ENCODE results near the gene COLQ. TPM values are rescaled to one million over a fixed set of nuclear protein-coding genes. Genes with fewer than 3 reads are reported as not detected.
A peak's percentile ranks its signal among the peaks of the same experiment; 100 is the strongest.

Gene COLQ
- 1.1 TPM for total RNA-seq
- long read RNA-seq, partial matches to known transcripts, result 0 of 1 reads
- long read RNA-seq, other reads (novel, unspliced or antisense), result 1 of 1 reads

DNA sequence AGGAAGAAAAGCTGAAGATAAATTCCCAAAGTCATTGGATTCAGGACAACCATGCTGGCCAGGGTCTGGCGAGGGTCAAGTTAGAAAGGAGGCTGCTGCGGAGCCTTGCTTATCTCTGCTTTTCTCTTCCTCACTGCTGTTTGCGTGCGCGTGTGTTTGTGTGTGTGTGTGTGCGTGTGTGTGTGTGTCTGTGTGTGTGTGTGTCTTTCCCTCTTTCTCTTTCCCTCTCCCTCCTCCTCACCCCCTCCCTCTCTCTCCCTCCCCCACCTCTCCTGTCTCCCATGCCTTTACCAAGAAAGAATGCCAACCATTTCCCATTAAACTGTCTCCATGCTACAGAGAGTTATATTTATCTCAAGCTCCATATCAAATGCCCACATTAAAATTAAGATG, at the start of gene COLQ:
Gene COLQ (minus strand): TSS at position 134 of the 393 bp plus-strand sequence. CDS start 81 bp downstream, at position 53.
- no peak within 1 kb of the TSS for H3K27ac ChIP-seq
- intact Hi-C loops (cut with DNase I), result no loop called here
- H3K4me3 ChIP-seq, result no peak within 1 kb of the TSS
- no peak for TF ChIP-seq CTCF (IDR thresholded peaks at IDR 0.05)
- H3K4me1 ChIP-seq, result peaks cover 5% of the 10 kb centered on the region
- no peak for ATAC-seq
- no peaks in the 10 kb centered on the region for H3K27me3 ChIP-seq
- DNase-seq, result no peak
- no peaks in the 10 kb centered on the region for H3K36me3 ChIP-seq
- H3K9me3 ChIP-seq, result no peaks in the 10 kb centered on the region

DNA sequence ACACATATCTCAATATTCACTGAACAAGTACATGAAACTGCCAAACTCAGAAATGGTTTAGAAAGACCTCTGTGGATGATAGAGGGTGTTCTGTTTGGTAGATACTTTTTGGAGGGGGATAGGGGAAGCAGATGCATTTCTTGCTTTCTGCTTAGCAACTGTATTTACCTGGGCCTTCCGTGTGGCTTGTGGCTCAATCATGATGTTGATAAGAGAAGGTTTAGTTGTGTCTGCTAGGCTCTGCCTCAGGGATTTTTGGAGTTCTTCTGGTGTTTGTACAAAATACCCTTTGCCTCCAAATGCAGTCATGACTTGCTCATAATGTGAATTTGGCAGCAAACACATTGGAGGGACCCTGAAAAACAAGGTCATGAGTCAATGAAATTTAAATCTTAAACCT, 41.7 kb upstream of the COLQ start:
- no peaks in the 10 kb centered on the region for H3K9me3 ChIP-seq
- no peak for TF ChIP-seq CTCF (IDR thresholded peaks at IDR 0.05)
- ATAC-seq, result no peak
- intact Hi-C loops (cut with DNase I), result no loop called here
- H3K4me3 ChIP-seq, result no peak overlapping the region
- peaks cover 60% of the 10 kb centered on the region for H3K36me3 ChIP-seq
- no peak overlapping the region for H3K27ac ChIP-seq
- H3K4me1 ChIP-seq, result no peaks in the 10 kb centered on the region
- no peak for DNase-seq
- H3K27me3 ChIP-seq, result no peaks in the 10 kb centered on the region

GRCh38 chr3:15562560-15562959, 41.1 kb upstream of the COLQ start:
- ATAC-seq (no peak), DNase-seq (no peak)
- H3K27ac ChIP-seq, result no peak overlapping the region
- no peaks in the 10 kb centered on the region for H3K27me3 ChIP-seq
- H3K36me3 ChIP-seq, result peaks cover 54% of the 10 kb centered on the region
- peaks cover 3% of the 10 kb centered on the region for H3K4me1 ChIP-seq
- no peak overlapping the region for H3K4me3 ChIP-seq
- TF ChIP-seq CTCF (IDR thresholded peaks at IDR 0.05), result no peak
- intact Hi-C loops (cut with DNase I), result no loop called here
- no peaks in the 10 kb centered on the region for H3K9me3 ChIP-seq

GRCh38 chr3:15558581-15558980, 37.1 kb upstream of the COLQ start:
- Histone ChIP-seq H3K4me3 (no peak overlapping the region), H3K27me3 (no peaks in the 10 kb centered on the region), H3K9me3 (no peaks in the 10 kb centered on the region), H3K36me3 (peaks cover 20% of the 10 kb centered on the region), H3K27ac (no peak overlapping the region), H3K4me1 (peaks cover 13% of the 10 kb centered on the region)
- ATAC-seq (no peak), DNase-seq (no peak)
- intact Hi-C loops (cut with DNase I), result no loop called here
- no peak for TF ChIP-seq CTCF (IDR thresholded peaks at IDR 0.05)

DNA sequence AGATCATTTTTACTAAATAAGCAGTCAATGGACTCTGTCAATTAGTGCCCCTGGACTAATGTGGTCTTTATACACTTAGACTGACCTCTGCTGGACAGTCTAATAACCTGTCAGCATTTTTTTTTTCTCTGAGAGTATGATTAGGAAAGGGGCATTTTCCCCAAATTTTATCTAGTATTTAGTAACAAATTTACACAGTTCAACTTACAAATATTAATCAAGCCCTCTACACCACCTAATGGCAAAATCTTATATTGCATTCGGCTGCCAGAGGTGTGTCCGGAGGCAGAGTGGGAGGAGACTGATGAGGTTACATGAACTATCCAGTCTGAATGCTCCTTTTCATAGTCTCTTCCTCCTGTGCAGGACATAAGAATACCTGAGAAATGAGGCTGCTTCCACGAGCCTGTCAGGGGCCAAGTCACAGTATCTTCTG, 36.0 kb upstream of the COLQ start:
- H3K36me3 ChIP-seq, result peaks cover 9% of the 10 kb centered on the region
- peaks cover 13% of the 10 kb centered on the region for H3K4me1 ChIP-seq
- no peaks in the 10 kb centered on the region for H3K9me3 ChIP-seq
- H3K4me3 ChIP-seq, result no peak overlapping the region
- DNase-seq, result no peak
- no peak overlapping the region for H3K27ac ChIP-seq
- TF ChIP-seq CTCF (IDR thresholded peaks at IDR 0.05), result peak; percentile 80
- peak; percentile 89 for ATAC-seq
- intact Hi-C loops (cut with DNase I), result no loop called here
- H3K27me3 ChIP-seq, result no peaks in the 10 kb centered on the region

- no peaks in the 10 kb centered on the region for H3K36me3 ChIP-seq
- TF ChIP-seq CTCF (IDR thresholded peaks at IDR 0.05), result no peak
- no peak for DNase-seq
These were observed 35.0 kb upstream of the COLQ start for GRCh38 chr3:15556512-15556911.

More at GRCh38 chr3:15556512-15556911, 35.0 kb upstream of the COLQ start:
- Histone ChIP-seq H3K4me1 (peaks cover 13% of the 10 kb centered on the region), H3K4me3 (no peak overlapping the region), H3K9me3 (no peaks in the 10 kb centered on the region), H3K27ac (peak overlapping the region; percentile 37), H3K27me3 (no peaks in the 10 kb centered on the region)
- intact Hi-C loops (cut with DNase I), result no loop called here
- ATAC-seq, result peak; percentile 72

All from upper lobe of right lung (tissue), 1 donor.